Breast epithelium (tissue), 3 donors: ENCODE results near the gene TIMP1.

ENCODE experiments used
- CTCF ChIP-seq, 3 donors: fragments of 450-650 bp; IDR thresholded peaks; one replicate each; pipeline ENCODE4 v1.5.1; 2016 to 2017; ENCODE audit warnings: antibody characterized with exemption in 3 of 3, mild to moderate bottlenecking in 3 of 3, moderate library complexity in 3 of 3
- POLR2A ChIP-seq: fragments of 450-650 bp; IDR thresholded peaks from one replicate; pipeline ENCODE4 v1.6.1; 2016; ENCODE audit warnings: antibody characterized with exemption, mild to moderate bottlenecking, moderate library complexity

DNA sequence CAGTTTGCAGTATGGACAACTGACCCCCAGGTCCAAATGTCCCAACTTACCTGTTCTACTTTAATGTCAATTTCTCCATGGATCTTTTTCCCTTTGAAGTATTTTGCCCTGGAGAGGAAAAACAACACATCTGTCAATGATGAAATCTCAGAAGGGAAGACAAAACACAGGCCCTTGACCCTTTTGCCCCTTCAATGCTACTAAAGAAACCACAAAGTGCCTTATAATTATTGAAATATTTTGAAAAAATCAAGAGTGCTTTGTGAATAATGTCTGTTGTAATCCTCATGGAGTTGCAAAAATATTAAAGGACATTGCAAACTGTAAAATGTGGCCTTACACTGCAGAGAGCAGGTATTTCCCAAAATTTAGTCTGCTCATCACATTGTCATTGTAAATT is 24.9 kb downstream of the TIMP1 start:
- no peak for TF ChIP-seq POLR2A
- no peak for TF ChIP-seq CTCF (IDR thresholded peaks at IDR 0.05)
